NCI-H1694 treated with DMSO at 0.1 percent for 48 hours (cell line): ENCODE data around the gene ARHGEF26.
"Not testable (repeated sequence)": the region's sequence is repeated elsewhere in the genome, so short reads cannot be mapped to it uniquely, and the experiment has no call there.

Experiments used
- DNase-seq: peaks from one replicate; lab custom pipeline; 2025; lab: John Stamatoyannopoulos, UW

ARHGEF26 gene

GRCh38 chr3:154120961-154121700 lies at the start of gene ARHGEF26:
ARHGEF26 (plus strand) TSS chr3:154121390; CDS start chr3:154121993, 603 bp downstream.
- no peak for DNase-seq

- DNase-seq, result no peak
Observed at GRCh38 chr3:154074966-154075365, 46.2 kb upstream of the ARHGEF26 start.

GRCh38 chr3:154078672-154079071 lies 42.5 kb upstream of the ARHGEF26 start:
- DNase-seq, result no peak

GRCh38 chr3:154081305-154081704 lies 39.9 kb upstream of the ARHGEF26 start:
- no peak for DNase-seq

- DNase-seq, result no peak
Observed at GRCh38 chr3:154085071-154085470, 36.1 kb upstream of the ARHGEF26 start.

GRCh38 chr3:154085799-154086198 lies 35.4 kb upstream of the ARHGEF26 start:
- DNase-seq, result no peak

GRCh38 chr3:154086286-154086685 lies 34.9 kb upstream of the ARHGEF26 start:
- no peak for DNase-seq

GRCh38 chr3:154087756-154088480 lies 33.3 kb upstream of the ARHGEF26 start:
- not testable (repeated sequence) for DNase-seq

GRCh38 chr3:154089421-154090420 lies 31.5 kb upstream of the ARHGEF26 start:
- DNase-seq, result no peak

- DNase-seq, result no peak
Observed at GRCh38 chr3:154094051-154094450, 27.1 kb upstream of the ARHGEF26 start.

GRCh38 chr3:154095832-154096421 lies 25.3 kb upstream of the ARHGEF26 start:
- DNase-seq, result no peak

- DNase-seq, result no peak
Observed at GRCh38 chr3:154098376-154098775, 22.8 kb upstream of the ARHGEF26 start.

- no peak for DNase-seq
Observed at GRCh38 chr3:154100556-154100955, 20.6 kb upstream of the ARHGEF26 start.

- no peak for DNase-seq
Observed at GRCh38 chr3:154101250-154101649, 19.9 kb upstream of the ARHGEF26 start.

GRCh38 chr3:154102225-154102624 lies 19.0 kb upstream of the ARHGEF26 start:
- DNase-seq, result no peak

GRCh38 chr3:154105218-154105975 lies 15.8 kb upstream of the ARHGEF26 start:
- DNase-seq, result no peak

GRCh38 chr3:154111365-154111935 lies 9.7 kb upstream of the ARHGEF26 start:
- DNase-seq, result no peak

- DNase-seq, result no peak
Observed at GRCh38 chr3:154112146-154112852, 8.9 kb upstream of the ARHGEF26 start.

GRCh38 chr3:154113609-154114008 lies 7.6 kb upstream of the ARHGEF26 start:
- DNase-seq, result no peak

- no peak for DNase-seq
Observed at GRCh38 chr3:154115332-154115731, 5.9 kb upstream of the ARHGEF26 start.
